SK-N-SH (cell line): ENCODE measurements around the gene GPR63. TPM values are rescaled to one million over a fixed set of nuclear protein-coding genes. Genes with fewer than 3 reads are reported as not detected.

ENCODE experiments used
- CTCF ChIA-PET: fragments of 300-600, 350-600 bp; formaldehyde crosslinking; extraction: SDS; loops from one replicate; lab custom pipeline; 2021; lab: Yijun Ruan, JAX
- POLR2A ChIA-PET: fragments of 350-600 bp; sonication (Branson Sonifier 250); formaldehyde crosslinking; extraction: SDS; loops from one replicate; lab custom pipeline; 2020; ENCODE audit warnings: antibody characterized with exemption, inconsistent platforms; lab: Yijun Ruan, JAX
- DNase-seq: peaks from one replicate; pipeline ENCODE4 v3.0.0; 2012
- H2AFZ ChIP-seq: fragments of 200-600 bp; sonication (generic); 2 replicates; pipeline ENCODE4 v1.8.1; 2016; ENCODE audit warnings: antibody characterized with exemption, mild to moderate bottlenecking, low read depth
- H3F3A ChIP-seq: fragments of 200-600 bp; sonication (generic); replicated peaks from 2 replicates; pipeline ENCODE3; 2016; ENCODE audit warnings: antibody characterized with exemption, mild to moderate bottlenecking; ENCODE audit not compliant: insufficient read depth
- H3K27ac ChIP-seq, 2 experiments: fragments of 200-500 bp in 1 of 2; fragments of 200-600 bp in 1 of 2; sonication (Bioruptor generic) in 1 of 2; sonication (generic), shearing (Covaris generic) in 1 of 2; 2 replicates each; pipeline versions ENCODE4 v1.5.1 to v1.6.1; 2014 to 2016; ENCODE audit warnings: low read depth in 2 of 2, inconsistent platforms in 1 of 2, low read length in 1 of 2, mild to moderate bottlenecking in 1 of 2, mixed read lengths in 1 of 2
- H3K27me3 ChIP-seq: fragments of 200-600 bp; sonication (generic), shearing (Covaris generic); 2 replicates; pipeline ENCODE4 v1.6.1; 2016; ENCODE audit warnings: mixed run types; ENCODE audit not compliant: insufficient read depth
- H3K36me3 ChIP-seq, 2 experiments: fragments of 200-500 bp in 1 of 2; fragments of 200-600 bp in 1 of 2; sonication (Bioruptor generic) in 1 of 2; sonication (generic) in 1 of 2; replicated peaks in 1 of 2; 2 replicates each; pipeline versions ENCODE3 to v1.5.1; 2014 to 2016; ENCODE audit warnings: low read length in 1 of 2, mild to moderate bottlenecking in 1 of 2; ENCODE audit not compliant: insufficient read depth in 2 of 2, control insufficient read depth in 1 of 2
- H3K4me1 ChIP-seq, 2 experiments: fragments of 200-500 bp in 1 of 2; fragments of 200-600 bp in 1 of 2; sonication (Bioruptor generic) in 1 of 2; sonication (generic), shearing (Covaris generic) in 1 of 2; 2 replicates each; pipeline versions ENCODE4 v1.5.1 to v1.6.1; 2014 to 2016; ENCODE audit warnings: low read depth in 1 of 2, low read length in 1 of 2, mixed run types in 1 of 2; ENCODE audit not compliant: insufficient read depth in 2 of 2, control insufficient read depth in 1 of 2
- H3K4me2 ChIP-seq: fragments of 200-600 bp; sonication (generic), shearing (Covaris generic); 2 replicates; pipeline ENCODE4 v1.6.1; 2017; ENCODE audit warnings: mixed run types
- H3K4me3 ChIP-seq, 2 experiments: fragments of 200-500 bp in 1 of 2; fragments of 200-600 bp in 1 of 2; sonication (Bioruptor generic) in 1 of 2; sonication (generic), shearing (Covaris generic) in 1 of 2; 2 replicates each; pipeline versions ENCODE4 v1.5.1 to v1.8.1; 2014 to 2016; ENCODE audit warnings: low read depth in 2 of 2, inconsistent platforms in 1 of 2, low read length in 1 of 2, mild to moderate bottlenecking in 1 of 2, mixed read lengths in 1 of 2, moderate library complexity in 1 of 2
- H3K79me2 ChIP-seq: fragments of 200-600 bp; sonication (generic); 2 replicates; pipeline ENCODE4 v1.8.1; 2017; ENCODE audit warnings: mild to moderate bottlenecking; ENCODE audit not compliant: insufficient read depth
- H3K9ac ChIP-seq: fragments of 200-600 bp; sonication (generic); 2 replicates; pipeline ENCODE4 v1.6.1; 2017; ENCODE audit warnings: mixed run types
- H3K9me2 ChIP-seq: fragments of 200-600 bp; sonication (generic); 2 replicates; pipeline ENCODE4 v1.6.1; 2017; ENCODE audit warnings: mixed run types
- H3K9me3 ChIP-seq: fragments of 200-600 bp; sonication (generic); 2 replicates; pipeline ENCODE4 v1.6.1; 2017; ENCODE audit warnings: mixed run types, mild to moderate bottlenecking, moderate library complexity
- H4K20me1 ChIP-seq: fragments of 200-600 bp; sonication (generic); 2 replicates; pipeline ENCODE4 v1.6.1; 2017; ENCODE audit warnings: mild to moderate bottlenecking, mixed run types; ENCODE audit not compliant: insufficient read depth
- FOSL2 ChIP-seq: IDR thresholded peaks from 2 replicates; pipeline ENCODE4 v1.4.0; 2012; ENCODE audit warnings: low read depth, mild to moderate bottlenecking, moderate library complexity, borderline replicate concordance
- FOXJ3 ChIP-seq: sonication (generic); formaldehyde crosslinking; IDR thresholded peaks from 2 replicates; pipeline ENCODE4 v1.5.1; 2020; ENCODE audit warnings: mild to moderate bottlenecking, missing genetic modification reagents
- GABPA ChIP-seq: IDR thresholded peaks from 2 replicates; pipeline ENCODE4 v1.4.0; 2012; ENCODE audit warnings: low read depth, mild to moderate bottlenecking
- NFIC ChIP-seq: IDR thresholded peaks from 2 replicates; pipeline ENCODE4 v1.4.0; 2012; ENCODE audit warnings: borderline replicate concordance
- POLR2AphosphoS5 ChIP-seq: IDR thresholded peaks from 2 replicates; pipeline ENCODE4 v1.6.1; 2012; ENCODE audit warnings: low read depth, low read length
- RAD21 ChIP-seq: IDR thresholded peaks from 2 replicates; pipeline ENCODE4 v1.6.1; 2012; ENCODE audit warnings: mild to moderate bottlenecking, low read length
- RFX5 ChIP-seq: IDR thresholded peaks from 2 replicates; pipeline ENCODE4 v1.6.1; 2012; ENCODE audit warnings: mild to moderate bottlenecking, improper control_type of control experiment, low read length
- SMC3 ChIP-seq: IDR thresholded peaks from 2 replicates; pipeline ENCODE4 v1.6.1; 2012; ENCODE audit warnings: low read depth, low read length, improper control_type of control experiment
- TEAD4 ChIP-seq: IDR thresholded peaks from 2 replicates; pipeline ENCODE4 v1.4.0; 2012; ENCODE audit warnings: mild to moderate bottlenecking, borderline replicate concordance; ENCODE audit not compliant: insufficient read depth
- YY1 ChIP-seq: IDR thresholded peaks from 2 replicates; pipeline ENCODE4 v1.4.0; 2012; ENCODE audit warnings: low read depth, mild to moderate bottlenecking
- WGBS: methylation state at CpG from one replicate; pipeline ENCODE4 v1.1.6; 2017; ENCODE audit warnings: low lambda C conversion rate; 5-methylcytosine and 5-hydroxymethylcytosine counted together
- polyA plus RNA-seq, 3 experiments: library from polyadenylated mRNA; depleted of rRNA; stranded (reverse); fragments of >200 nt; gene quantifications; 2 replicates each; pipeline ENCODE4 v1.2.3, GENCODE V29; 2012
- TF ChIP-seq, protein P1 (sequence below): fragments of 200-600 bp; sonication (generic); IDR thresholded peaks from 2 replicates; pipeline ENCODE4 v1.6.1; 2017; ENCODE audit warnings: antibody characterized with exemption, mild to moderate bottlenecking, moderate library complexity
- TF ChIP-seq, protein P2 (sequence below): IDR thresholded peaks from 2 replicates; pipeline ENCODE4 v1.4.0; 2012; ENCODE audit warnings: low read depth
- TF ChIP-seq, protein P3 (sequence below): IDR thresholded peaks from 2 replicates; pipeline ENCODE4 v1.6.1; 2012; ENCODE audit warnings: mild to moderate bottlenecking, low read depth, low read length, moderate library complexity

GPR63 gene
- polyA plus RNA-seq, 1 of the 3 experiments (the other 2 are of a cell fraction), result 0.53 TPM

DNA sequence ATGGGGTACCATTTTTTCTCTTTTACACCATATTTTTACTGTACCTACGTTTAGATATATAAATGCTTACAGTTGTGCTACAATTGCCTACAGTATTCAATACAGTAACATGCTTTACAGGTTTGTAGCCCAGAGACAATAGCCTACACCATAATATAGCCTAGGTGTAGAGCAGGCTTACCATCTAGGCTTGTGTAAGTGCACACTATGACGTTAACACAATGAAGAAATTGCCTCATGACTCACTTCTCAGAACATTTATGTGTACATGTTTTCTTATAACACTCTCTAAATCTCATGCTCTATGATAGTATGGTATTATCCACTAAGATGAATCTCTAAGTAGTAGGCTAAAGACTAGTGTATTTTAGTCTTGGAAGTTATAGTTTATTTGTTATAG is 13.5 kb downstream of the GPR63 start:
- 49% methylated on average over 2 of the region's 2 CpGs for WGBS
- H3K79me2 ChIP-seq, result no peaks in the 10 kb centered on the region
- ChIA-PET POLR2A (no interaction called here), CTCF (interaction anchor here (0.9 kb wide), 1 partner anchor 15 kb away, joined by 3 read pairs; no protein-coding TSS in a partner anchor)
- TF ChIP-seq TEAD4, result no peak
- no peak for TF ChIP-seq POLR2AphosphoS5
- H3K4me3 ChIP-seq, result no peak overlapping the region
- no peak overlapping the region for H3K27ac ChIP-seq
- H3K27me3 ChIP-seq, result no peaks in the 10 kb centered on the region
- H4K20me1 ChIP-seq, result no peaks in the 10 kb centered on the region
- H2AFZ ChIP-seq, result no peak overlapping the region
- no peaks in the 10 kb centered on the region for H3K4me1 ChIP-seq
- no peaks in the 10 kb centered on the region for H3K9me3 ChIP-seq
- H3K36me3 ChIP-seq, result peaks cover 0 to 2% of the 10 kb centered on the region in 2 experiments
- no peak overlapping the region for H3K9ac ChIP-seq
- H3K9me2 ChIP-seq, result no peaks in the 10 kb centered on the region
- no peak overlapping the region for H3K4me2 ChIP-seq
- H3F3A ChIP-seq, result no peaks in the 10 kb centered on the region
- no peak for DNase-seq

DNA sequence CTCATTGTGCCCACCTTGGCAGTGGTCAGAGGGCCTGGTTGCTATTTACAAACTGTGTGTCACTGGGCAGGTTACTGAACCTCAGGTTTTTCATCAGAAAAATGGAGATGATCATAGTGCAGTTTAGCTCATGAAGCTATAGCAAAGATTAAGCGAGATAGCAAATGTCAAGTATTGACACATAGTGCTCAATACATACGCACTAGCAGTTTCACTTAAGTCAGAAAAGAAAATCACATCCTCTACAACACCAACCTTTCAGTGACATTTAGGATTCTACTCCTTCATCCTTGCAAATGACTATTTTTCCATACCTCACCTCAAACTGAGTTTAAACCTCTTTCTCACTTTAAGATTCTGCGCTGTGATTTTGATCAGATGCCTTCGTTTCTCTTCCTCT is 16.2 kb downstream of the GPR63 start:
- 97% methylated on average over 4 of the region's 4 CpGs for whole genome bisulfite sequencing
- H3K4me2 ChIP-seq, result no peak overlapping the region
- no peaks in the 10 kb centered on the region for H3K9me2 ChIP-seq
- H3K36me3 ChIP-seq, result no peaks in the 10 kb centered on the region
- CTCF ChIA-PET, result no interaction called here
- no peaks in the 10 kb centered on the region for H3F3A ChIP-seq
- H3K4me3 ChIP-seq, result no peak overlapping the region
- POLR2A ChIA-PET, result no interaction called here
- DNase-seq, result no peak
- no peak for TF ChIP-seq RFX5
- TF ChIP-seq, protein P1, sequence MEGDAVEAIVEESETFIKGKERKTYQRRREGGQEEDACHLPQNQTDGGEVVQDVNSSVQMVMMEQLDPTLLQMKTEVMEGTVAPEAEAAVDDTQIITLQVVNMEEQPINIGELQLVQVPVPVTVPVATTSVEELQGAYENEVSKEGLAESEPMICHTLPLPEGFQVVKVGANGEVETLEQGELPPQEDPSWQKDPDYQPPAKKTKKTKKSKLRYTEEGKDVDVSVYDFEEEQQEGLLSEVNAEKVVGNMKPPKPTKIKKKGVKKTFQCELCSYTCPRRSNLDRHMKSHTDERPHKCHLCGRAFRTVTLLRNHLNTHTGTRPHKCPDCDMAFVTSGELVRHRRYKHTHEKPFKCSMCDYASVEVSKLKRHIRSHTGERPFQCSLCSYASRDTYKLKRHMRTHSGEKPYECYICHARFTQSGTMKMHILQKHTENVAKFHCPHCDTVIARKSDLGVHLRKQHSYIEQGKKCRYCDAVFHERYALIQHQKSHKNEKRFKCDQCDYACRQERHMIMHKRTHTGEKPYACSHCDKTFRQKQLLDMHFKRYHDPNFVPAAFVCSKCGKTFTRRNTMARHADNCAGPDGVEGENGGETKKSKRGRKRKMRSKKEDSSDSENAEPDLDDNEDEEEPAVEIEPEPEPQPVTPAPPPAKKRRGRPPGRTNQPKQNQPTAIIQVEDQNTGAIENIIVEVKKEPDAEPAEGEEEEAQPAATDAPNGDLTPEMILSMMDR, result no peak
- no peak for TF ChIP-seq RAD21
- no peak for TF ChIP-seq YY1
- TF ChIP-seq, protein P2, sequence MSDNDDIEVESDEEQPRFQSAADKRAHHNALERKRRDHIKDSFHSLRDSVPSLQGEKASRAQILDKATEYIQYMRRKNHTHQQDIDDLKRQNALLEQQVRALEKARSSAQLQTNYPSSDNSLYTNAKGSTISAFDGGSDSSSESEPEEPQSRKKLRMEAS, result no peak
- no peak for TF ChIP-seq SMC3
- TF ChIP-seq, protein P3, sequence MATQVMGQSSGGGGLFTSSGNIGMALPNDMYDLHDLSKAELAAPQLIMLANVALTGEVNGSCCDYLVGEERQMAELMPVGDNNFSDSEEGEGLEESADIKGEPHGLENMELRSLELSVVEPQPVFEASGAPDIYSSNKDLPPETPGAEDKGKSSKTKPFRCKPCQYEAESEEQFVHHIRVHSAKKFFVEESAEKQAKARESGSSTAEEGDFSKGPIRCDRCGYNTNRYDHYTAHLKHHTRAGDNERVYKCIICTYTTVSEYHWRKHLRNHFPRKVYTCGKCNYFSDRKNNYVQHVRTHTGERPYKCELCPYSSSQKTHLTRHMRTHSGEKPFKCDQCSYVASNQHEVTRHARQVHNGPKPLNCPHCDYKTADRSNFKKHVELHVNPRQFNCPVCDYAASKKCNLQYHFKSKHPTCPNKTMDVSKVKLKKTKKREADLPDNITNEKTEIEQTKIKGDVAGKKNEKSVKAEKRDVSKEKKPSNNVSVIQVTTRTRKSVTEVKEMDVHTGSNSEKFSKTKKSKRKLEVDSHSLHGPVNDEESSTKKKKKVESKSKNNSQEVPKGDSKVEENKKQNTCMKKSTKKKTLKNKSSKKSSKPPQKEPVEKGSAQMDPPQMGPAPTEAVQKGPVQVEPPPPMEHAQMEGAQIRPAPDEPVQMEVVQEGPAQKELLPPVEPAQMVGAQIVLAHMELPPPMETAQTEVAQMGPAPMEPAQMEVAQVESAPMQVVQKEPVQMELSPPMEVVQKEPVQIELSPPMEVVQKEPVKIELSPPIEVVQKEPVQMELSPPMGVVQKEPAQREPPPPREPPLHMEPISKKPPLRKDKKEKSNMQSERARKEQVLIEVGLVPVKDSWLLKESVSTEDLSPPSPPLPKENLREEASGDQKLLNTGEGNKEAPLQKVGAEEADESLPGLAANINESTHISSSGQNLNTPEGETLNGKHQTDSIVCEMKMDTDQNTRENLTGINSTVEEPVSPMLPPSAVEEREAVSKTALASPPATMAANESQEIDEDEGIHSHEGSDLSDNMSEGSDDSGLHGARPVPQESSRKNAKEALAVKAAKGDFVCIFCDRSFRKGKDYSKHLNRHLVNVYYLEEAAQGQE, result no peak
- no peak for TF ChIP-seq FOSL2
- no peak for TF ChIP-seq FOXJ3
- TF ChIP-seq NFIC, result no peak
- TF ChIP-seq GABPA, result no peak
- no peaks in the 10 kb centered on the region for H3K9me3 ChIP-seq
- H3K79me2 ChIP-seq, result no peaks in the 10 kb centered on the region
- H4K20me1 ChIP-seq, result no peaks in the 10 kb centered on the region
- H3K27ac ChIP-seq, result no peak overlapping the region
- no peaks in the 10 kb centered on the region for H3K4me1 ChIP-seq
- H2AFZ ChIP-seq, result no peak overlapping the region
- H3K27me3 ChIP-seq, result no peaks in the 10 kb centered on the region
- H3K9ac ChIP-seq, result no peak overlapping the region
